ENCODE data around the gene ARFRP1. TPM values are rescaled to one million over a fixed set of nuclear protein-coding genes. Genes with fewer than 3 reads are reported as not detected.

The ARFRP1 gene
- total and polyA plus RNA-seq, 2 of the 13 experiments (the other 11 are each of a cell fraction or from before 2014, with no cell fraction given), result 32.0 to 51.1 TPM

DNA sequence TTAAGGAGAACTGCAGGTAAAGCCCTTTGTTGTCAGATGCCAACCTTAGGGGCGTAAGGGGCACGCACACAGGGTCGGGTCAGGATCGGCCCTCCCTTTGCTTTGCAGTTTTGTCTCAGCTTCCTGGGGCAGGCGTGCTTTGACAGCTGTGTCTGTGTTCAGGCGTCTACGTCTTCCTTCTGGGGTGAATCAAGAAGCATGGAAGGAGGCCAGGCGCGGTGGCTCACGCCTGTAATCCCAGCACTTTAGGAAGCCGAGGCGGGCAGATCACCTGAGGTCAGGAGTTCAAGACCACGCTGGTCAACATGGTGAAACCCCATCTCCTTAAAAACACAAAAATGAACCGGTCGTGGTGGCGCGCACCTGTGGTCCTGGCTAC lies 1.4 kb upstream of the ARFRP1 start (continued):
- TF ChIP-seq, protein P1, sequence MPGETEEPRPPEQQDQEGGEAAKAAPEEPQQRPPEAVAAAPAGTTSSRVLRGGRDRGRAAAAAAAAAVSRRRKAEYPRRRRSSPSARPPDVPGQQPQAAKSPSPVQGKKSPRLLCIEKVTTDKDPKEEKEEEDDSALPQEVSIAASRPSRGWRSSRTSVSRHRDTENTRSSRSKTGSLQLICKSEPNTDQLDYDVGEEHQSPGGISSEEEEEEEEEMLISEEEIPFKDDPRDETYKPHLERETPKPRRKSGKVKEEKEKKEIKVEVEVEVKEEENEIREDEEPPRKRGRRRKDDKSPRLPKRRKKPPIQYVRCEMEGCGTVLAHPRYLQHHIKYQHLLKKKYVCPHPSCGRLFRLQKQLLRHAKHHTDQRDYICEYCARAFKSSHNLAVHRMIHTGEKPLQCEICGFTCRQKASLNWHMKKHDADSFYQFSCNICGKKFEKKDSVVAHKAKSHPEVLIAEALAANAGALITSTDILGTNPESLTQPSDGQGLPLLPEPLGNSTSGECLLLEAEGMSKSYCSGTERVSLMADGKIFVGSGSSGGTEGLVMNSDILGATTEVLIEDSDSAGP (CRISPR knock-in tag; IDR thresholded peaks at IDR 0.05; ENCODE audit: borderline replicate concordance), result 0 out of 2 replicates have a peak, but pooled peaks have one; percentile 15
- TF ChIP-seq ZNF101 (CRISPR knock-in tag; IDR thresholded peaks at IDR 0.05; ENCODE audit: borderline replicate concordance, low read depth) (no peak), CBX5 (CRISPR knock-in tag; IDR thresholded peaks at IDR 0.05; ENCODE audit: borderline replicate concordance) (0 out of 2 replicates have a peak, but pooled peaks have one; percentile 12), ZBTB8A (CRISPR knock-in tag; IDR thresholded peaks at IDR 0.05; ENCODE audit: borderline replicate concordance, low read depth) (no peak), ZFP36 (IDR thresholded peaks at IDR 0.05; ENCODE audit: borderline replicate concordance, low read depth, low read length, partially characterized antibody) (no peak), ZNF343 (CRISPR knock-in tag; IDR thresholded peaks at IDR 0.05) (0 out of 2 replicates have a peak, but pooled peaks have one; percentile 8), ZNF205 (CRISPR knock-in tag; IDR thresholded peaks at IDR 0.05) (no peak), ZFP1 (CRISPR knock-in tag; IDR thresholded peaks at IDR 0.05) (no peak), SP4 (CRISPR knock-in tag; IDR thresholded peaks at IDR 0.05) (no peak), ZNF577 (CRISPR knock-in tag; IDR thresholded peaks at IDR 0.05; ENCODE audit: borderline replicate concordance, low read depth) (0 out of 2 replicates have a peak, but pooled peaks have one; percentile 43), KDM5B (CRISPR knock-in tag; IDR thresholded peaks at IDR 0.05; ENCODE audit: borderline replicate concordance) (0 out of 2 replicates have a peak, but pooled peaks have one; percentile 24), MAFG (CRISPR knock-in tag; IDR thresholded peaks at IDR 0.05) (no peak)
- TF ChIP-seq, protein P2, sequence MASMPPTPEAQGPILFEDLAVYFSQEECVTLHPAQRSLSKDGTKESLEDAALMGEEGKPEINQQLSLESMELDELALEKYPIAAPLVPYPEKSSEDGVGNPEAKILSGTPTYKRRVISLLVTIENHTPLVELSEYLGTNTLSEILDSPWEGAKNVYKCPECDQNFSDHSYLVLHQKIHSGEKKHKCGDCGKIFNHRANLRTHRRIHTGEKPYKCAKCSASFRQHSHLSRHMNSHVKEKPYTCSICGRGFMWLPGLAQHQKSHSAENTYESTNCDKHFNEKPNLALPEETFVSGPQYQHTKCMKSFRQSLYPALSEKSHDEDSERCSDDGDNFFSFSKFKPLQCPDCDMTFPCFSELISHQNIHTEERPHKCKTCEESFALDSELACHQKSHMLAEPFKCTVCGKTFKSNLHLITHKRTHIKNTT (CRISPR knock-in tag; IDR thresholded peaks at IDR 0.05), result no peak
- TF ChIP-seq, protein P3, sequence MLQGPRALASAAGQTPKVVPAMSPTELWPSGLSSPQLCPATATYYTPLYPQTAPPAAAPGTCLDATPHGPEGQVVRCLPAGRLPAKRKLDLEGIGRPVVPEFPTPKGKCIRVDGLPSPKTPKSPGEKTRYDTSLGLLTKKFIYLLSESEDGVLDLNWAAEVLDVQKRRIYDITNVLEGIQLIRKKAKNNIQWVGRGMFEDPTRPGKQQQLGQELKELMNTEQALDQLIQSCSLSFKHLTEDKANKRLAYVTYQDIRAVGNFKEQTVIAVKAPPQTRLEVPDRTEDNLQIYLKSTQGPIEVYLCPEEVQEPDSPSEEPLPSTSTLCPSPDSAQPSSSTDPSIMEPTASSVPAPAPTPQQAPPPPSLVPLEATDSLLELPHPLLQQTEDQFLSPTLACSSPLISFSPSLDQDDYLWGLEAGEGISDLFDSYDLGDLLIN (CRISPR knock-in tag; IDR thresholded peaks at IDR 0.05; ENCODE audit: borderline replicate concordance), result 0 out of 2 replicates have a peak, but pooled peaks have one; percentile 64
- TF ChIP-seq, protein P4, sequence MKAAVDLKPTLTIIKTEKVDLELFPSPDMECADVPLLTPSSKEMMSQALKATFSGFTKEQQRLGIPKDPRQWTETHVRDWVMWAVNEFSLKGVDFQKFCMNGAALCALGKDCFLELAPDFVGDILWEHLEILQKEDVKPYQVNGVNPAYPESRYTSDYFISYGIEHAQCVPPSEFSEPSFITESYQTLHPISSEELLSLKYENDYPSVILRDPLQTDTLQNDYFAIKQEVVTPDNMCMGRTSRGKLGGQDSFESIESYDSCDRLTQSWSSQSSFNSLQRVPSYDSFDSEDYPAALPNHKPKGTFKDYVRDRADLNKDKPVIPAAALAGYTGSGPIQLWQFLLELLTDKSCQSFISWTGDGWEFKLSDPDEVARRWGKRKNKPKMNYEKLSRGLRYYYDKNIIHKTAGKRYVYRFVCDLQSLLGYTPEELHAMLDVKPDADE (CRISPR knock-in tag; IDR thresholded peaks at IDR 0.05), result 0 out of 2 replicates have a peak, but pooled peaks have one; percentile 6
- TF ChIP-seq, protein P5, sequence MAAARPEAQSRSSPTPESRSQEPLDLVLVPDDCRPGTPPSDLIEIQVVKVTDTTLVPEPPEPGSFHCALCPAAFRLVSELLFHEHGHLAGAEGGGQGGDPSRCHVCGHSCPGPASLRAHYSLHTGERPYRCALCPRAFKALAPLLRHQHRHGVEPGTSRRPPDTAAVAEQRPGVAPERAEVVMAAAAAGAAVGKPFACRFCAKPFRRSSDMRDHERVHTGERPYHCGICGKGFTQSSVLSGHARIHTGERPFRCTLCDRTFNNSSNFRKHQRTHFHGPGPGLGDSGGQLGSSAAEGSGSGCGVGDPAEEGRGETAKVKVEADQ (CRISPR knock-in tag; IDR thresholded peaks at IDR 0.05; ENCODE audit: borderline replicate concordance), result no peak
- TF ChIP-seq, protein P6, sequence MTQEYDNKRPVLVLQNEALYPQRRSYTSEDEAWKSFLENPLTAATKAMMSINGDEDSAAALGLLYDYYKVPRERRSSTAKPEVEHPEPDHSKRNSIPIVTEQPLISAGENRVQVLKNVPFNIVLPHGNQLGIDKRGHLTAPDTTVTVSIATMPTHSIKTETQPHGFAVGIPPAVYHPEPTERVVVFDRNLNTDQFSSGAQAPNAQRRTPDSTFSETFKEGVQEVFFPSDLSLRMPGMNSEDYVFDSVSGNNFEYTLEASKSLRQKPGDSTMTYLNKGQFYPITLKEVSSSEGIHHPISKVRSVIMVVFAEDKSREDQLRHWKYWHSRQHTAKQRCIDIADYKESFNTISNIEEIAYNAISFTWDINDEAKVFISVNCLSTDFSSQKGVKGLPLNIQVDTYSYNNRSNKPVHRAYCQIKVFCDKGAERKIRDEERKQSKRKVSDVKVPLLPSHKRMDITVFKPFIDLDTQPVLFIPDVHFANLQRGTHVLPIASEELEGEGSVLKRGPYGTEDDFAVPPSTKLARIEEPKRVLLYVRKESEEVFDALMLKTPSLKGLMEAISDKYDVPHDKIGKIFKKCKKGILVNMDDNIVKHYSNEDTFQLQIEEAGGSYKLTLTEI (CRISPR knock-in tag; conservative IDR thresholded peaks at IDR 0.05), result no peak
- TF ChIP-seq, protein P7, sequence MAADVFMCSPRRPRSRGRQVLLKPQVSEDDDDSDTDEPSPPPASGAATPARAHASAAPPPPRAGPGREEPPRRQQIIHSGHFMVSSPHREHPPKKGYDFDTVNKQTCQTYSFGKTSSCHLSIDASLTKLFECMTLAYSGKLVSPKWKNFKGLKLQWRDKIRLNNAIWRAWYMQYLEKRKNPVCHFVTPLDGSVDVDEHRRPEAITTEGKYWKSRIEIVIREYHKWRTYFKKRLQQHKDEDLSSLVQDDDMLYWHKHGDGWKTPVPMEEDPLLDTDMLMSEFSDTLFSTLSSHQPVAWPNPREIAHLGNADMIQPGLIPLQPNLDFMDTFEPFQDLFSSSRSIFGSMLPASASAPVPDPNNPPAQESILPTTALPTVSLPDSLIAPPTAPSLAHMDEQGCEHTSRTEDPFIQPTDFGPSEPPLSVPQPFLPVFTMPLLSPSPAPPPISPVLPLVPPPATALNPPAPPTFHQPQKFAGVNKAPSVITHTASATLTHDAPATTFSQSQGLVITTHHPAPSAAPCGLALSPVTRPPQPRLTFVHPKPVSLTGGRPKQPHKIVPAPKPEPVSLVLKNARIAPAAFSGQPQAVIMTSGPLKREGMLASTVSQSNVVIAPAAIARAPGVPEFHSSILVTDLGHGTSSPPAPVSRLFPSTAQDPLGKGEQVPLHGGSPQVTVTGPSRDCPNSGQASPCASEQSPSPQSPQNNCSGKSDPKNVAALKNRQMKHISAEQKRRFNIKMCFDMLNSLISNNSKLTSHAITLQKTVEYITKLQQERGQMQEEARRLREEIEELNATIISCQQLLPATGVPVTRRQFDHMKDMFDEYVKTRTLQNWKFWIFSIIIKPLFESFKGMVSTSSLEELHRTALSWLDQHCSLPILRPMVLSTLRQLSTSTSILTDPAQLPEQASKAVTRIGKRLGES (CRISPR knock-in tag; IDR thresholded peaks at IDR 0.05; ENCODE audit: borderline replicate concordance), result no peak
